ENCODE measurements around the gene RIPK1. TPM values are rescaled to one million over a fixed set of nuclear protein-coding genes. Genes with fewer than 3 reads are reported as not detected.

Gene RIPK1
- total and polyA plus RNA-seq, 2 of the 8 experiments (the other 6 are each of a cell fraction or from before 2014, with no cell fraction given), result 5.9 to 22.9 TPM

DNA sequence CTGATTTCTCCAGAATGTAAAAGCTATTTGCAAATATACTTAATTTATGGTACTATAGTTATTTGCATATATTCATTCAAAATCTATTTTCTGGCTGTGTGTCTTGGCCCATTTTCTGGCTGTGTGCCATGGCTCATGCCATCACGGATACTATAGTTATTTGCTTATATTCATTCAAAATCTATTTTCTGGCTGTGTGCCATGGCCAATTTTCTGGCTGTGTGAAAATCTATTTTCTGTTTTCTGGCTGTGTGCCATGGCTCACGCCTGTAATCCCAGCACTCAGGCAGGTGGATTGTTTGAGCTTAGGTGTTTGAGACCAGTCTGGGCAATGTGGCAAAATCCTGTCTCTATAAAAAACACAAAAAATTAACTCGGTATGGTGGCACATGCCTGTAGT is 28.9 kb upstream of the RIPK1 start:
- Histone ChIP-seq H3K56ac (replicated peaks; ENCODE audit: insufficient read length, low read depth, low read length) (no peak overlapping the region), H4K5ac (ENCODE audit: insufficient read length, low read depth, low read length) (no peak overlapping the region), H3K18ac (ENCODE audit: extremely low read depth, low read length) (no peak overlapping the region), H2AFZ (ENCODE audit: low read length) (no peak overlapping the region), H3K27me3 (replicated peaks in 1 of 4; ENCODE audit: control insufficient read depth in 3 of 4, extremely low read depth in 1 of 4, insufficient read depth in 3 of 4, low read length in 3 of 4) (no peaks in the 10 kb centered on the region), H3K4me1 (replicated peaks in 1 of 4; ENCODE audit: control insufficient read depth in 3 of 4, insufficient read depth in 4 of 4, low read length in 3 of 4) (peaks cover 0 to 5% (median 1%) of the 10 kb centered on the region in 4 experiments; a peak in 1 of 7 replicates), H3K79me1 (ENCODE audit: low read depth, low read length) (no peaks in the 10 kb centered on the region), H4K91ac (replicated peaks; ENCODE audit: insufficient read length, low read length) (no peak overlapping the region), H2BK120ac (replicated peaks; ENCODE audit: low read depth, low read length) (no peak overlapping the region), H4K20me1 (replicated peaks in 1 of 2; ENCODE audit: control insufficient read depth in 1 of 2, insufficient read depth in 2 of 2, low read length in 2 of 2) (no peaks in the 10 kb centered on the region), H3K9me3 (ENCODE audit: insufficient read depth in 2 of 2, low read depth in 1 of 2, low read length in 1 of 2) (no peaks in the 10 kb centered on the region), H3K14ac (ENCODE audit: insufficient read length) (no peak overlapping the region), H2BK12ac (ENCODE audit: low read depth, low read length) (no peak overlapping the region), H3K79me2 (ENCODE audit: control insufficient read depth in 1 of 2, insufficient read depth in 2 of 2, low read length in 2 of 2) (no peaks in the 10 kb centered on the region), H3K27ac (ENCODE audit: low read depth, low read length) (no peak overlapping the region), H2BK5ac (ENCODE audit: low read depth, low read length) (no peak overlapping the region), H3K4me2 (ENCODE audit: insufficient read depth in 1 of 2, low read depth in 2 of 2, low read length in 2 of 2) (no peak overlapping the region), H3K23me2 (ENCODE audit: low read depth, low read length) (no peaks in the 10 kb centered on the region), H2AK5ac (ENCODE audit: low read depth, low read length) (no peak overlapping the region), H3K9ac (replicated peaks in 1 of 4; ENCODE audit: extremely low read depth in 1 of 4, low read depth in 3 of 4, low read length in 3 of 4) (no peak overlapping the region), H3K36me3 (ENCODE audit: control insufficient read depth in 2 of 4, insufficient read depth in 4 of 4, low read length in 3 of 4) (no peaks in the 10 kb centered on the region), H2BK15ac (ENCODE audit: low read length) (no peak overlapping the region), H3K23ac (ENCODE audit: insufficient read length) (no peak overlapping the region), H3K4ac (replicated peaks; ENCODE audit: insufficient read length, low read depth, low read length) (no peak overlapping the region), H4K8ac (ENCODE audit: extremely low read depth, insufficient read depth, low read length) (no peak overlapping the region), H2BK20ac (ENCODE audit: low read length) (no peak overlapping the region), H3K4me3 (ENCODE audit: extremely low read depth in 1 of 4, insufficient read depth in 2 of 4, low read depth in 3 of 4, low read length in 4 of 4) (no peak overlapping the region)
- TF ChIP-seq SIN3A (conservative IDR thresholded peaks at IDR 0.05 in 1 of 2, IDR thresholded peaks at IDR 0.05 in 1 of 2; ENCODE audit: low read depth in 1 of 2, low read length in 2 of 2) (no peak), RBBP5 (IDR thresholded peaks at IDR 0.05; ENCODE audit: borderline replicate concordance, low read depth, low read length) (no peak), CEBPB (IDR thresholded peaks at IDR 0.05; ENCODE audit: low read depth, low read length) (no peak), NRF1 (IDR thresholded peaks at IDR 0.05; ENCODE audit: low read depth, low read length) (no peak), EP300 (IDR thresholded peaks at IDR 0.05; ENCODE audit: borderline replicate concordance in 1 of 2, low read depth in 2 of 2, low read length in 2 of 2) (no peak), ZNF274 (IDR thresholded peaks at IDR 0.05; ENCODE audit: borderline replicate concordance, extremely low read depth, low read length) (no peak), POLR2A (IDR thresholded peaks at IDR 0.05; ENCODE audit: control extremely low read depth in 1 of 2, low read depth in 2 of 2, low read length in 2 of 2) (no peak), TBP (IDR thresholded peaks at IDR 0.05; ENCODE audit: low read depth, low read length) (no peak), TAF1 (IDR thresholded peaks at IDR 0.05; ENCODE audit: low read depth, low read length) (no peak), SIRT6 (IDR thresholded peaks at IDR 0.05; ENCODE audit: low read length) (no peak), CREB1 (IDR thresholded peaks at IDR 0.05) (no peak)
- TF ChIP-seq, protein P1, sequence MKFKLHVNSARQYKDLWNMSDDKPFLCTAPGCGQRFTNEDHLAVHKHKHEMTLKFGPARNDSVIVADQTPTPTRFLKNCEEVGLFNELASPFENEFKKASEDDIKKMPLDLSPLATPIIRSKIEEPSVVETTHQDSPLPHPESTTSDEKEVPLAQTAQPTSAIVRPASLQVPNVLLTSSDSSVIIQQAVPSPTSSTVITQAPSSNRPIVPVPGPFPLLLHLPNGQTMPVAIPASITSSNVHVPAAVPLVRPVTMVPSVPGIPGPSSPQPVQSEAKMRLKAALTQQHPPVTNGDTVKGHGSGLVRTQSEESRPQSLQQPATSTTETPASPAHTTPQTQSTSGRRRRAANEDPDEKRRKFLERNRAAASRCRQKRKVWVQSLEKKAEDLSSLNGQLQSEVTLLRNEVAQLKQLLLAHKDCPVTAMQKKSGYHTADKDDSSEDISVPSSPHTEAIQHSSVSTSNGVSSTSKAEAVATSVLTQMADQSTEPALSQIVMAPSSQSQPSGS (IDR thresholded peaks at IDR 0.05; ENCODE audit: low read length), result no peak
- WGBS, 2 experiments (ENCODE audit: extremely low coverage in 1 of 2, insufficient coverage in 1 of 2, insufficient read length in 1 of 2, insufficient replicate concordance in 2 of 2, low coverage in 1 of 2, low lambda C conversion rate in 2 of 2, missing lambda C conversion rate in 1 of 2), result 82% methylated on average over 3 of the region's 3 CpGs; no CpG with 5 or more reads in 1 of the 2 experiments
- no peak for FAIRE-seq
- no peak for DNase-seq (ENCODE audit: low read depth in 1 of 2, low spot score in 2 of 2)
- CTCF ChIA-PET (ENCODE audit: partially characterized antibody), result interaction anchor here (0.6 to 4.9 kb wide), 10 partner anchors 9 to 182 kb away, joined by 3 to 20 read pairs (median 4); no protein-coding TSS in a partner anchor
- POLR2A ChIA-PET (ENCODE audit: partially characterized antibody), result interaction anchor here (1.2 to 2.0 kb wide), 5 partner anchors 12 to 82 kb away, joined by 3 to 16 read pairs (median 4); partner anchors contain the start of gene NQO2
